Smooth muscle cell of the brain vasculature (primary cell): ENCODE measurements around the gene SLC8A2.
A peak's percentile ranks its signal among the peaks of the same experiment; 100 is the strongest.
"Not testable (repeated sequence)": the region's sequence is repeated elsewhere in the genome, so short reads cannot be mapped to it uniquely, and the experiment has no call there.

Source experiments
- DNase-seq: peaks from one replicate; pipeline ENCODE4 v3.0.0-alpha.2; 2012; ENCODE audit warnings: low read depth, low spot score

The SLC8A2 gene

GRCh38 chr19:47487551-47488515 is 16.1 kb upstream of the SLC8A2 start:
- no peak for DNase-seq

- no peak for DNase-seq
These were observed 15.2 kb upstream of the SLC8A2 start for GRCh38 chr19:47486900-47487299.

DNA sequence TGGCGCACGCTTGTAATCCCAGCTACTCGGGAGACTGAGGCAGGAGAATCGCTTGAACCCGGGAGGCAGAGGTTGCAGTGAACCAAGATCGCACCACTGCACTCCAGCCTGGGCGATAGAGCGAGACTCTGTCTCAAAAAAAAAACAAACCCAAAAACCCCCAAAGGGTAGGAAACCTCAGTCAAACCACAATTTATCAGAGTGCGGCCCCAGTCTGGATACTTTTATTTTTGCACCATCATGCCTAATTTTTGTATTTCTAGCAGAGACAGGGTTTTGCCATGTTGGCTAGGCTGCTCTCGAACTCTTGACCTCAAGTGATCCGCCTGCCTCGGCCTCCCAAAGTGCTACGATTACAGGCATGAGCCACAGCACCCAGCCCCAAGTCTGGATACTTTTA is 14.5 kb upstream of the SLC8A2 start:
- not testable (repeated sequence) for DNase-seq

DNA sequence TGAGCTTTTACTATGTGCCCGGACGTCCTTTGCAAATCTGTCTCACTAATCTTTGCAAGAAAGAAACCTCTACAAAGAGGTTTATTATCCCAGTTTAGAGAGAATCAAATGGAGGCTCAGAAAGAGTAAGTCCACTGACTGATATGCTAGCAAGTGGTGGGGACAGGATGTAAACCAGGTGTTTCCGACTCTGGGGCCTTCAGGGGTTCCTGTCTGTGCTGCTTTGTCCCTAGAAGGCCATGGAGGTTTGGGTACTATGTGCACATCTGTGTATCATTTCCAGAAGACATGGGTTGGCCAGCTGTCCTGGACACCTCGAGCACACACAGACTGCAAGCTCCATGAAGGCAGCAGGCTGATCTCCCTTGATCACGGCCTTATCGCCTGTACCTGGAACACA is 13.5 kb upstream of the SLC8A2 start:
- DNase-seq = no peak

DNA sequence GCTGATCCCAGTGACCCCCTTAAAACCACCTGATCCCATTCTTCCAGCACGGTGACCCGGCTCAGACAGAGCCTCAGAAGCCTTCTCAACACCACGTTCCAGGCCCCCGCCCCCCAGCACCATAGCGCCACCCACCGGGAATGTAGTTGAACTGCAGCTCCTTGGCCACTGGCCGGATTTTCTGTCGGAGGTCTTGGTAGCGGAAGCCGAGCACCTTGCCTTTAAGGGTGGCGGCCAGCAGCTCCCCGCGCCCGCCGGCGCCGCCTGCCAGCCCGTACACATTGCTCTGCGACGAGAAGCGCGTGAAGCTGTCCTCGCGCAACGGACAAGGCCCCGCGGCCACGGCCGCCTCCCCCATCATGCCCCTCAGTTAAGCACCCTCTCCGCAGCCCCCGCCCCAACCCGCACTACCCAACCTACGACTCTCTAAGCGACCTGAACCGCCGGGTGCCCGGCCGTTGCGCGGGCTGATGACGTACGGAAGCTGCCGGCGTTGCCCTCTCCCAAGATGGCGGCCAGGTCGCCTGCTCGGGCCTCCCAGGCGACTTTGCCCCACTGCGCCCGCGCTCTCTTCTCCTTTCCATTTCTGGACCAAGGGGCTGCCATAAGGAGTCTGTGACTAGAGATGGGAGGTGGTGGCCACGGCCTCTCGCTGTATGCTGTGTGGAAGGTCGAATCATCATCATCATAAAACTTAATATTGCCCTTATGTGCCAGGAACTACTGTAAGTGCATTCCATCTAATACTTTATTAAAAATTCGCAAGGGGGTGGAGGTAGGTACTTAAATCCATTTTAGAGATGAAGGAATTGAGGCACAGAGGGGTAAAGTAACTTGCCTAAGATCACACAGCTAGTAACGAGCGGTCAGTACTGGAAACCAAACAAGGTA is 12.4 kb upstream of the SLC8A2 start, which contains the start of gene KPTN:
TSS of gene KPTN (minus strand) at position 420 of the 891 bp plus-strand sequence. CDS start at position 361, 59 bp downstream.
- peak; percentile 80 for DNase-seq

DNA sequence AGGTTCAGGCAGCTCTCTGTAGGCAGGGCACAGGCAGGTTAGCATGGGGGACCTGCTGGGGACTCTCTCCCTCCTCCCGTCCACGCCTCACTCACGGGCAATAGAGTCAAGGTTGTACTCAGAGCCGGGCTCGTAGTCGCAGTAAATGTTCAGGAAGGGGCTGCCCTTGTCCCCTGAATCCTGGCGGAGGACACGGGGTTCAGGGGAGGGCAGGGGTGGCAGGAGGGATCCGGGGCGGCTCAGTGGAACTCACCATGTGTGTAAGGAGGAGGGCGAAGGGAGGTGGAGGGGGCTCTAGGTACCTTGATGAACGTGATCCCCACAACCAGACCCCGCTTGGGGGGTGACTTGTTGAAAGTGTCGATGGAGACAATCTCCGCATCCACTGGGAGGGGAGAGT is 11.5 kb upstream of the SLC8A2 start:
- no peak for DNase-seq

- no peak for DNase-seq
These were observed 9.9 kb upstream of the SLC8A2 start for GRCh38 chr19:47481460-47482052.

- DNase-seq = no peak
These were observed 9.0 kb upstream of the SLC8A2 start for GRCh38 chr19:47480658-47481057.

GRCh38 chr19:47479701-47480503 is 8.2 kb upstream of the SLC8A2 start:
- no peak for DNase-seq

GRCh38 chr19:47476438-47476972 is 4.8 kb upstream of the SLC8A2 start:
- DNase-seq = no peak

- DNase-seq = no peak
These were observed 3.8 kb upstream of the SLC8A2 start for GRCh38 chr19:47475465-47475864.

GRCh38 chr19:47473336-47473735 is 1.6 kb upstream of the SLC8A2 start:
- no peak for DNase-seq

GRCh38 chr19:47471381-47471732 is 336 bp downstream of the SLC8A2 start:
- DNase-seq = no peak

DNA sequence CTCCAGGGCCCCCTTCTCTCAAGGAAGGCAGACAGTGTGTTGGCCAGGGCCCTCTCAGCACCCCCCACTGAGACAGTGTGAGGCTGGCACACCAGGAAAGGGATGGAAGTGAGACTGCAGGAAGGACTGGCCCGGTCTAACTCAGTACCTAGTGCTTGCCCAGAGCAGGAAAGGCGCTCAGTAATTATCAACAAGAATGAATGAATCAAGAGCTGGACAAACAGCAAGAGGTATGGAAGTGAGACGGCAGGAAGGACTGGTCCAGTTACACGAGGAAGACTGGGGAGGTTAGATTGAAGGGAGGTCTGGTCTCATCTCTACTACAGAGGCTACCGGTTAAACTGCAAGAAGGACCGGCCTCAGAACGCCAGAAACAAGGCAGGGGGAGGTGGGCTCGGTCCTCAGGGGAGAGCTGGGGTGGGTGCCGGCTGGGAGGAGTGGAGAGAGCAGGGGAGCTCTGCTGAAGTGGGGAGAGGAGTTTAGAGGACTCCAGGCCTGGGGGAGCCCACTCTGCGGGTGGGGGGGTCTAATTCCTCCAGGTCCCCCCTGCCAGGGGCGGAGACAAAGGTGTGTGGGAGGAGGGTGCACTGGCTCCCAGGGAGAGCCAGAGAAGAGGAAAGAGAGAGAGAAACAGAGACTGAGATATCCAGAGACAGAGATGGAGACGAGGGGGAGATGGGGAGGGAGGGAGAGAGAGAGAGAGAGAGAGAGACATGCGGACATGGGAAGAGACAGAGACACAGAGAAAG is 1.1 kb downstream of the SLC8A2 start:
- no peak for DNase-seq

GRCh38 chr19:47469719-47470118 is 2.0 kb downstream of the SLC8A2 start:
- DNase-seq = no peak

GRCh38 chr19:47469363-47469700 is 2.4 kb downstream of the SLC8A2 start:
- no peak for DNase-seq

DNA sequence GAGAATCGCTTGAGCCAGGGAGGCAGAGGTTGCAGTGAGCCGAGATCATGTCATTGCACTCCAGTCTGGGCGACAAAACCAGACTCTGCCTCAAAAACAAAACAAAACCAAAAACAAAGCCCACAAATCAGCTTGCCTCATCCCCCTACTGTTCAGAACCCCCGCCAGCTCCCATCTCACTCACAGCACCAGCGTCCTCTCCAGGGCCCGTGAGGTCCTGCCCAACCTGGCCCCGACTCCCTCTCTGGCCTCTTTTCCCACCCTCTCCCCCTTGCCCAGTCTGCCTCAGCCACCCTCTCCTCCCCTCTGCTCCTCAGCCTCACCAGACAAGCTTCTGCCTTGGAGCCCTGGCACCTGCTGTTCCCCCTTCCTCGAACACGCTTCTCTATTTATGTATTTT is 3.8 kb downstream of the SLC8A2 start:
- no peak for DNase-seq

GRCh38 chr19:47465957-47466356 is 5.7 kb downstream of the SLC8A2 start:
- no peak for DNase-seq

DNA sequence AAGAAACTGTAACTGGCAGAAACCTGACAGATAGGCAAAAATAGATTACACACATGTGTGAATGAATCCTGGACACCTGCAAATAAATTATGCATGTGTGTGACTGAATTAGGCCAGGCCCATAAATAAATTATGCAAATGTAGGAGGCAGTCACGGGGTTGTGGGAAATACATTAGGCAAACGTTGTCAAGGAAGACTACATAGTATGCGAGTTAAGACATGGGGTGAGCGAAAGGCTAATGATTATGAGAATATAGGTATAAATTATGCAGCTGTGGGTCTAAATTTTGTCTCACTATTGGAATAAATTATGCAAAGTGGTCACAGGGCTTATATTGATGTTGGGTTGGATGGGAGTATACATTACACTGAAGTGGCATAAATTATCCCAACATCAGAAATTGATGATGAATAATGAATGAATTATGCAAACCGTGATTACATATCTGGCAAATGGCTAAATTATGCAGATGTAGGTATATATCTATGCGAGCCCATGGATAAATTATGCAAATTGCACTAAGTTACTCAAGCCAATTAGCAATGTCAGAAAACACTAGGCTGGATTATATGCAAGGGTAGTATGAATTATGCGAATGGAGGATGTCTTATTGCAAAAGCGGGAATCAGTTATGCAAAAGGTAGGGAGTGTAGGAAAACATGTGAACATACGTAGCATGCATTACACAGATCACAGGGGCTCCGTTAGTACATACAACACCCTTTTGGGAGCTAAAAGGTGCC is 6.8 kb downstream of the SLC8A2 start:
- DNase-seq = no peak

- DNase-seq = no peak
These were observed 9.8 kb downstream of the SLC8A2 start for GRCh38 chr19:47461876-47462275.
